HG03159 (cell line): Measurements from ENCODE around the gene KLHDC8B.
"Not testable (repeated sequence)": the region's sequence is repeated elsewhere in the genome, so short reads cannot be mapped to it uniquely, and the experiment has no call there.

Experiments used
- ATAC-seq: cut with Tn5 transposase; IDR thresholded peaks from one replicate; pipeline ENCODE4 v1.9.1; 2021; ENCODE audit warnings: mild to moderate bottlenecking, moderate library complexity; ENCODE audit not compliant: unreplicated experiment

The KLHDC8B gene

DNA sequence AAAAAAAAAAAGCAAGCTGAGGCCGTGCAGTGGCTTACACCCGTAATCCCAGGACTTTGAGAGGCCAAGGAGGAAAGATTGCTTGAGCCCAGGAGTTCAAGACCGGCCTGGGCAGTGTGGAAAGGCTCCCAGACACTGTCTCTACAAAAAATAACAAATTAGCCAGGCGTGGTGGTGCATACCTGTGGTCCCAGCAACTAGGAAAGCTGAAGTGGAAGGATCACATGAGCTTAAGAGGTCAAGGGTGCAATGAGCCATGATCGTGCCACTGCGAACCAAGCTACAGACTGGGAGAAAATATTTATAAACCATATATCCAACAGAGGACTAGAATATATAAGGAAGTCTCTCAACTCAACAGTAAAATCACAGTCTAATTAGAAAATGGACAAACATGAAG, 10.0 kb downstream of the KLHDC8B start:
- ATAC-seq, result no peak

- ATAC-seq, result no peak
Measured at GRCh38 chr3:49182682-49183081, 11.3 kb downstream of the KLHDC8B start.

DNA sequence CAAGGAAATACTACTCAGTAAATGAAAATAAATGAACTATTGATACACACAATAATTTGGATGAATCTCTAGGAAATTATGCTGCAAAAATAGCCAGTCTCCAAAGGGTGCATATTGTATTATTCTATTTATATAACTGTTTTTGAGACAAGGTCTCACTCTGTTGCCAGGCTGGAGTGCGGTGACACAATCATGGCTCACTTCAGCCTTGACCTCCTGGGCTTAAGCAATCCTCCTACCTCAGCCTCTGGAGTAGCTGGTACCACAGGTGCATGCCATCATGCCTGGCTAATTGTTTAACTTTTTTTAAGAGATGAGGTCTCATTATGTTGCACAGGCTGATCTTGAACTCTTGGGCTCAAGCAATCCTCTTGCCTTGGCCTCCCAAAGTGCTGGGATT, 12.5 kb downstream of the KLHDC8B start:
- ATAC-seq, result no peak

DNA sequence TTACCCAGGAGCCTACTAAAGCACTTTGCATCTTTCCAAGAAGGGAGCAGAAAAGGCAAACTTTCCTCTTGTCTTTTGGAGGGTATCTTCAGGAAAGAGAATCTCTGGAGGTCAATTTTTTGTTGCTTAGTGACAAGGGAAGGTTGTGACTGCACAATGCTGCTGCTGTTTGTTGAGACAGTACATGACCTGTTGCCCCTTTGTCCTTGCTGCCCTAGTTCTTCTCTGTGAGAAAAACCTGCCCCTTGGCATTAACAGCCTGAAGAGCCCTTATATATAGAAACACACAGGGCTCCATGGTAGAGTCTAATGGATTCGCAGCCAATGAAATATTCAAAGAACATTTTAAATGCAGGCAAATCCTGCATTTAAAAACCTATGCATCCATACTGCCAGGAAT, 20.3 kb downstream of the KLHDC8B start:
- no peak for ATAC-seq

GRCh38 chr3:49198161-49198560, 26.8 kb downstream of the KLHDC8B start:
- no peak for ATAC-seq

GRCh38 chr3:49198611-49199230, 27.3 kb downstream of the KLHDC8B start:
- ATAC-seq, result no peak

DNA sequence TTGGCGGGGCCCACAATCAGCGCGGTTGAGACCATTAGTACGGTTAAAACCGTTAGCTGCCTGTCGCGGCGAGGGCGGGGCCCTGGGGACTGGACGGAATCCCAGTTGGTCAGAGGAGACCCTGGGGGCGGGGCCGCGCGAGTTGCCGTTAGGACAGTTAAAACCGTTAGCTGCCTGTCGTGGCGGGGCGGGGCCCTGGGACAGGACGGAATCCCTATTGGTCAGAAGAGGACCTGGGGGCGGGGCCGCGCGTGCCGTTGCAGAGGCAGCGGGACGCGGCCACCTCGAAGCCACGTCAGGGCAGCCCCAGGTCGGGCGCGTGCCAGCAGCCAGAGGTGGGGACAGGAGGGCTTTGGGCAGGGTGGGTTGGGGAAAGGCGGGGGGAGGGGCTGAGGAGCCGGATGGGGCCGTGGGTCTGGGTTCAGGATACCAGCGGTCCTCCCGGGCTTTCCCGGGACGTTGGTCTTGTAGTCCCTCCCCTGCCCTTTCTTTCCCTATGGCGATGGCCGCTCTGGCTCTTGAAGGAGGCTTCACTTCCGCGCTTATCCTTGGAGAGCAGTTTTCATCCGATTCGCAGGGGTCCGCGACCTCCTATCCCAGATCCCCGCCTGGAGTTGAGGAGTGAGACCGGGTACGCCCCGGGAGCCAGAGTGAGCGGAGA, 28.0 kb downstream of the KLHDC8B start:
- no peak for ATAC-seq

GRCh38 chr3:49199900-49200281, 28.5 kb downstream of the KLHDC8B start:
- ATAC-seq, result no peak

DNA sequence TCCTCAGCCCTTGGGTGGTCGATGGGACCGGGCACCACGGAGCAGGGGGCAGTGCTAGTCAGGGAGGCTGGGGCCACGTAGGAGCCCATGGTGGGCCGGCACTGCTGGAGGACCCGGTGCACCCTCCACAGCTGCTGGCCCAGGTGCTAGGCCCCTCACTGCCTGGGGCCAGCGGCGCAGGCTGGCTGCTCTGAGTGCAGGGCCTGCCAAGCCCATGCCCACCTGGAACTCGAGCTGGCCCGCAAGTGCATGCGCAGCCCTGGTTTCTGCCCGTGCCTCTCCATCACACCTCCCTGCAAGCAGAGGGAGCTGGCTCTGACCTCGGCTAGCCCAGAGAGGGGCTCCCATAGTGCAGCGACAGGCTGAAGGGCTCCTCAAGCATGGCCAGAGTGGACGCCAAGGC, 42.1 kb downstream of the KLHDC8B start:
- ATAC-seq, result no peak

DNA sequence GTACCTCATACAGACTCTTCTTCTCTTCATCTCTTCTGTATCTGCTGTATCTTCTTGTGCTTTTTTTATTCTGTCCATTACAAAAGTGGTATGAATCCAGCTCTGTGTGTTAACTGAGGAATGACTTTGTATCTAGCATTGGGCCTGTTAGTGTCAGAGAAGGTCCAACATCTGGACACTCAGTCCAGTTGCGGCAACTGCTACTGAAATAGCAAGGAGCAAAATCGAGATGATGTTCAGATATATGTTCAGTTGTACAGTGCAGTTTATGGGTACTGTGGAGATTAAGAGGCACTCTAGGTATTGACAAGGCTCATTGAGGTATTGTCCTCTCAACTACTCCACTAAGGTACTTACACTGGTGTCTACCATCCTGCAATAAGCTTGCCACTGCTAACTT, 42.6 kb downstream of the KLHDC8B start:
- ATAC-seq, result no peak

DNA sequence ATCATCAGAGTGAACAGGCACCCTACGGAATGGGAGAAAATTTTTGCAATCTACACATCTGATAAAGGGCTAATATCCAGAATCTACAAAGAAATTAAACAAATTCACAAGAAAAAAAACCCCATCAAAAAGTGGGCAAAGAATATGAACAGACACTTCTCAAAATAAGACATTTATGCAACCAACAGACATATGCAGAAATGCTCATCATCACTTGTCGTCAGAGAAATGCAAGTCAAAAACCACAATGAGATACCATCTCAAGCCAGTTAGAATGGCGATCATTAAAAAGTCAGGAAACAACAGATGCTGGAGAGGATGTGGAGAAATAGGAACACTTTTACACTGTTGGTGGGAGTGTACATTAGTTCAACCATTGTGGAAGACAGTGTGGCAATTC, 45.3 kb downstream of the KLHDC8B start:
- ATAC-seq, result not testable (repeated sequence)

DNA sequence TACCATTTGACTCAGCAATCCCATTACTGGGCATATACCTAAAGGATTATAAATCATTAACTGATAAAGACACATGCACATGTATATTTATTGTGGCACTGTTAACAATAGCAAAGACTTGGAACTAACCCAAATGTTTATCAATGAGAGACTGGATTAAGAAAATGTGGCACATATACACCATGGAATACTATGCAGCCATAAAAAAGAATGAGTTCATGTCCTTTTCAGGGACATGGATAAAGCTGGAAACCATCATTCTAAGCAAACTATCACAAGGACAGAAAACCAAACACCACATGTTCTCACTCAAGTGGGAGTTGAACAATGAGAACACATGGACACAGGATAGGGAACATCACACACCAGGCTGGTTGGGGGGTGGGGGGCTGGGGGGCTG, 45.7 kb downstream of the KLHDC8B start:
- ATAC-seq, result not testable (repeated sequence)

GRCh38 chr3:49217688-49218470, 46.5 kb downstream of the KLHDC8B start:
- ATAC-seq, result no peak

DNA sequence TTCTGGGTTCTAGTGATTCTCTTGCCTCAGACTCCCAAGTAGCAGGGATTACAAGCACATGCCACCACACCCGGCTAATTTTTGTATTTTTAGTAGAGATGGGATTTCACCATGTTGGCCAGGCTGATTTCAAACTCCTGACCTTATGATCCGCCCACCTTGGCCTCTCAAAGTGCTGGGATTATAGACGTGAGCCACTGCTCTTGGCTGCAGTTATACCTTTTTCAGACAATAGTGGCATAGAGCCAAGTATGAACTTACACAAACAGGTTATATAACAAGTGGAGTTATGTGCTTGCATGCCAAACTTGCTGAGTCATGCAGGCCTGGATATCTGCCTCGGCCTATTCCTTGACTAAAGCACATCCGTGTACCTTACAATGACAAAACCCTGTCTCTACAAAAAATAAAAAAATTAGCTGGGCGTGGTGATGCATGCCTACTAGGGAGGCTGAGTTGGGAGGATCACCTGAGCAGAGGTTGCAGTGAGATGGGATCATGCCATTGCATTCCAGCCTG, 47.1 kb downstream of the KLHDC8B start:
- ATAC-seq, result not testable (repeated sequence)

GRCh38 chr3:49219132-49219531, 47.7 kb downstream of the KLHDC8B start:
- no peak for ATAC-seq

DNA sequence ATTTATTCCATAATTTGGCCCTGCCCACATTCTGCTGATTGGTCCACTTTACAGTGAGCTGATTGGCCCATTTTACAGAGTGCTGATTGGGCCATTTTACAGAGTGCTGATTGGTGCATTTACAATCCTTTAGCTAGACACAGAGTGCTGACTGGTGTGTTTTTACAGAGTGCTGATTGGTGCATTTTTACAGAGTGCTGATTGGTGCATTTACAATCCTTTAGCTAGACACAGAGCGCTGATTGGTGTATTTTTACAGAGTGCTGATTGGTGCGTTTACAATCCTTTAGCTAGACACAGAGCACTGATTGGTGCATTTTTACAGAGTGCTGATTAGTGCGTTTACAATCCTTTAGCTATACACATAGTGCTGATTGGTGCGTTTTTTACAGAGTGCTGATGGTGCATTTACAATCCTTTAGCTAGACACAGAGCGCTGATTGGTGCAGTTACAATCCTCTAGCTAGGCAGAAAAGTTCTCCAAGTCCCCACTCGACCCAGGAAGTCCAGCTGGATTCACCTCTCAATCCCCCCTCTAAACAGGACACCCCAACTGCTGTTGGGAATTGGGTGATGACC, 49.7 kb downstream of the KLHDC8B start:
- not testable (repeated sequence) for ATAC-seq

- ATAC-seq, result no peak
Measured at GRCh38 chr3:49222002-49222401, 50.6 kb downstream of the KLHDC8B start.
